HG03196 (cell line): ENCODE results near the gene MBNL2.
A peak's percentile ranks its signal among the peaks of the same experiment; 100 is the strongest.
"Not testable (repeated sequence)": the region's sequence is repeated elsewhere in the genome, so short reads cannot be mapped to it uniquely, and the experiment has no call there.

Experiments used
- ATAC-seq: cut with Tn5 transposase; IDR thresholded peaks from one replicate; pipeline ENCODE4 v1.9.1; 2021; ENCODE audit not compliant: unreplicated experiment

MBNL2 gene

GRCh38 chr13:97221989-97222700 lies at the start of gene MBNL2:
TSS of gene MBNL2 (plus strand) at chr13:97222333. CDS start at chr13:97276236, 53,903 bp downstream.
- peak; percentile 95 for ATAC-seq

- no peak for ATAC-seq
Measured at GRCh38 chr13:97174638-97175037, 47.5 kb upstream of the MBNL2 start.

- ATAC-seq, result no peak
Measured at GRCh38 chr13:97175041-97175440, 47.1 kb upstream of the MBNL2 start.

- no peak for ATAC-seq
Measured at GRCh38 chr13:97179501-97179900, 42.6 kb upstream of the MBNL2 start.

GRCh38 chr13:97182111-97182890 lies 39.8 kb upstream of the MBNL2 start:
- no peak for ATAC-seq

DNA sequence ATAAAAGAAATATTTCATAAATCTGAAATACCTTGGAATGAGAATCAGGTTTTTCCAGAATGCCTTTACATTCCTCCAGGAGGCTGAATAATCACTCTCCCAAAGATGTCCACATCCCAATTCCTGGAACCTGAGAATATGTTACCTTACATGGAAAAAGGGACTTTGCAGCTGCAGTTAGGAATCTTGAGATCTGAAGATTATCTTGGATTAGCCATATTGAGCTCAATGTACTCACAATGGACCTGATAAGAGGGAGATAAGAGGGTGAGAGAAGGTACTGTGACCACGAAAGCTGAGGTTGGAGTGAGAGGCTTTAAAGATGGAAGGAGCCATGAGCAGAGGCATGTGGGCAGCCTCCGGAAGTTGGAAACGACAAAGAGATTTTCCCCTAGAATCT lies 36.8 kb upstream of the MBNL2 start:
- no peak for ATAC-seq

GRCh38 chr13:97185751-97186150 lies 36.4 kb upstream of the MBNL2 start:
- no peak for ATAC-seq

- ATAC-seq, result no peak
Measured at GRCh38 chr13:97188207-97188606, 33.9 kb upstream of the MBNL2 start.

DNA sequence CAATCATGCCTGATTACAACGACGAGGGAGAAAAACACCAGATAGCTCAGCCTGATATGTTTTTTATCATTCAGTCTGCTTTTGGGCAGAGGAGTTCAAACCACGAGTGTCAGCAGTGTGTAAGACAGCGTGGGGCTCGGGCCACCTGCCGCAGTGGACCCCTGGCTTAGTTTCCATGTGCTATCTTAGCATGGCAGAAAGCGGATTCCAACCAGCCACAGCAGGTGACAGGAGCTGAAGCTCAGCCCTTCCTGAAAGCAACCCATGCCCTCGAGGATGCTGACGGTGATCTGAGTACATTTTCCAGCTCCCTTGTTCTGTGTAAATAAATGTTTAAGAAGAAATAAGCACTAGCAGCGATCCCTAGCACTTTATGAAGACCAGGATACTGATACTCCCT lies 32.2 kb upstream of the MBNL2 start:
- no peak for ATAC-seq

DNA sequence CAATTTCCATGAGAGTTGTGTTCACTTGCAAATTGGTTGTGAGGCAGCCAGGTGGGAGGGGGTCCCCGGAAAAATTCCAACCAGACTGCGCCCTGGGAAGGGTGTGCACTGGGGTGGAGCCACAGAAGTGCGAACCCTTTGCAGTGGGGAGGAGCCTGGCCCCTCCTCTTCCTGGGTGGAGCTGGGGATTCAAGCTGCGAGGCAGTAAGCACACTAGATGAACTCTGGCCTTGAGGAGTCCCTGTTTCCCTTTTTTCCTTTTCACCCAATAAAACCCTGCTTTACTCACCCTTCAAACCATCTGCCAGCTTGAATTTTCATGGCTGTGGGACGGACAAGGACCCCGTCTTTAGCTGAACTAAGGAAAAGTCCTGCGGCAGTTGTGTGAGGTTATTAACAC lies 31.0 kb upstream of the MBNL2 start:
- ATAC-seq, result no peak

GRCh38 chr13:97191615-97192014 lies 30.5 kb upstream of the MBNL2 start:
- no peak for ATAC-seq

GRCh38 chr13:97192166-97192565 lies 30.0 kb upstream of the MBNL2 start:
- no peak for ATAC-seq

GRCh38 chr13:97193577-97193976 lies 28.6 kb upstream of the MBNL2 start:
- no peak for ATAC-seq

DNA sequence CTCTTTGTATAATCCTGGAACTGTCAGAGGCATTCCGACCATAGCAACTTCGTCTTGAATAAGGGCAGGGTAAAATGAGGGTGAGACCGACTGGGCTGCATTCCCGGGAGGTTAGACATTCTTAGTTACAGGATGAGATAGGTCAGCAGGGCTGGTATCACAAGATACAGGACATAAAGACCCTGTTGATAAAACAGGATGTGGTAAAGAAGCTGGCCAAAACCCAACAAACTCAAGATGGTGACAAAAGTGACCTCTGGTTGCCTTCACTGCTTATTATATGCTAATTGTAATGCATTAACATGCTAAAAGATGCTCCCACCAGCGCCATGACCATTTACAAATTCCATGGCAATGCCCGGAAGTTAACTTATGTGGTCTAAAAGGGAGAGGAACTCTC lies 27.7 kb upstream of the MBNL2 start:
- ATAC-seq, result no peak

DNA sequence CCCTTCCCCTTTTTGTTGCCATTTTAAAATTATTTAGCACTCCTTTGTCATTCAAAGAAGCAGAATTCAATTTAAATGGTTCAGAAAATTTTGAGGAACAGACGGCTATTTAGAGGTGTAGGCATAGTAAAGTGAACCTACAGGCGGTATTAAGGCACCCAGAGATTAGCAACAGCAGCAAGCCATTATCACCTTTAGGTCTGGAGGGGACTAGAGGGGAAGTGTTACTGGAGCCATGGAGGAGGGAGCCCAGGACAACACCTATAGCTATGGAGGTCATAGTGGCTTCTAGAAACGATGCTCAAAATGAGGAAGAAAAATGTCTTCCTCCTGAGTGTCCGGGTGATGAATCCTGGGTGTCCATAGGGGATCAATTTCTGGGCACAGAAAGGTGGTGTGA lies 25.8 kb upstream of the MBNL2 start:
- no peak for ATAC-seq

DNA sequence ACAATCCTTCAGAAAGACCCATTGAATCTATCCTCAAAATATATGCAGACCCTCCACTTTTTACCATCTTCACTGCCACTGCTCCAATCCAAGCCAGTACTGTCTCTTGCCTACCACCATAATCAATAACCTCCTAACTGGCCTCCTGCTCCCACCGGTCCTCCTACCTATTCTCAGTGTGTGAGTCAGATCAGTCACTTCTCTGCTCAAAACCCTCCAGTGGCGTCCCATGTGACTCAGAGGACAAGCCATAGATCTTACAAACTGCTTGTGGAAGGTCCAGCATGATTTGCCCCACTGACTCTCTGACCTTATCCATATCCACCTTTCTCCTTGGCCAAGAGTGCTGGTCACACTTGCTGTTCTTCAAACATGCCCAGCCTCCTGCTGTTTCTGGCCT lies 23.4 kb upstream of the MBNL2 start:
- no peak for ATAC-seq

GRCh38 chr13:97199451-97199850 lies 22.7 kb upstream of the MBNL2 start:
- no peak for ATAC-seq

DNA sequence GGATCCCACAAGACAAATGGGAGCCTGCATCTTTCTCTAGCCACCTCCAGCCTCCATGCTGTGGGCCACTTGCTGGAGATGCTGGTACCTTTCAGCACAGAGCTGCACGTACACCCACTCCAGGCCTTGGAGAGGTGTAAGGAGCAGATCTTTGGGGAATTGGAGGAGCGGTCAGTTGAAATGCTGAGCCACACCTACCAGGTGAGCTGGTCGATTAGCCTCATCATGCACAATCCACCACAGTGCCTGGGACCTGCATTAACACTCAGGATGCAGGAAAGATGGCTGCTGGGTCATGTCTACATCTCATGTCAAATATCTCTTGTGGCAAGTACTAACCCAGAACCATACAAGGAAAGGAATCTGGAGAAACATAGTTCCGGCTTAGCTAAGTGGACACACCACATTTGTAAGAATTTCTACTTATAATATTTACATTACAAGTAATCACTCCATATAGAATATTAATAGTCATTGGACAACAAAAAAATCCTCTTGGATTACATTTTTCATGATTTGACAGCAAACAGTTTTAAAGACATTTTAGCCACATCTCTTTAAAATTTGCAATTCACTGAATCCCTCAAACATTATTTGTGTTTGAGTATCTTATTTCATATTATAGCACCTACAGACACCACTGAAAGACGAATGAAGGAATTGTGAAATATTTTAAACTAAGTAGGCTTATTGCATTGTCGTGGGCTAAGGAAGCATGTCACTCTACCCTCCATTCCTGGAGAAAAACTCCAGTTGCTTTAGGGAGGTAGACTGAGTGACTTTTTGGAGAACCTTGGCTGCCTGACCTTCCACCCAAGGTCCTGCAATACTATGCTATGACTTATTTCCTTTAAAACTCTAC lies 21.8 kb upstream of the MBNL2 start:
- no peak for ATAC-seq

- ATAC-seq, result no peak
Measured at GRCh38 chr13:97202761-97203160, 19.4 kb upstream of the MBNL2 start.

DNA sequence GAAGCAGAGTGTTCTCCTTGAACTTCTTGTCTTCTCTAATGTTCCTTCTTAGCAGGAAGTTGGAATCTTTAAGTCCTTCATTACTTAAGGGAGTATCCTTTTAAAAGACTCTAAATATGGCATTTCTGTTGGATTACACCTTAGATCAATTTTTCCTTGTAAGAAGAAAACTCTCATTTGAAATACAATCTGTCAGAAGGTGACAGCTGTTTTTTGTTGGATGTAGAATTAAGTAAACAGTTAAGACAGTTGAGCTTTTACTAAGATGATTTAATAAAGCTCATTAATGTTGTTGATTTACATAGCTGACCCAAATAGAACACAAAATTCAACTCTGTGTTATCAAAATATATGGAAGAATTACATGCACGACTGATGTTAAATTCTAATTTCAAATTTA lies 16.7 kb upstream of the MBNL2 start:
- ATAC-seq, result no peak

DNA sequence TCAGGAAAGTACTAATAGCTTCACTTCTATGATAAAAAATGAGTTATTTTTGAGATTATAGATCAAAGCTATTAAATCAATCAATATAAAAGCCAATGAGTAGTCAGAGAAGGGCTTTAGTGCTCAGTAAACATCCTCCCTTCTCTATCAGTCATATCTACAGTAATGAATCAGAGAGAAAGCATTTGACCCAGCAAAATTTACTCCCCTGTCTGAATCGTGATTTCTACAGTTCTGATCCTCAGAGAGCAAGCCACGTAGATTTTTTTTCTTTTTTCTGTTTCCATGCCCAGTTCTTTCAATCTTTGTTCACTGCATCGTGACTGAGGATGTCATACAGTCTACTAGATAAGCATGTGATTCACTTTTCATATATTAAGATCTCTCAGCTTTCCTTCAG lies 16.2 kb upstream of the MBNL2 start:
- no peak for ATAC-seq

DNA sequence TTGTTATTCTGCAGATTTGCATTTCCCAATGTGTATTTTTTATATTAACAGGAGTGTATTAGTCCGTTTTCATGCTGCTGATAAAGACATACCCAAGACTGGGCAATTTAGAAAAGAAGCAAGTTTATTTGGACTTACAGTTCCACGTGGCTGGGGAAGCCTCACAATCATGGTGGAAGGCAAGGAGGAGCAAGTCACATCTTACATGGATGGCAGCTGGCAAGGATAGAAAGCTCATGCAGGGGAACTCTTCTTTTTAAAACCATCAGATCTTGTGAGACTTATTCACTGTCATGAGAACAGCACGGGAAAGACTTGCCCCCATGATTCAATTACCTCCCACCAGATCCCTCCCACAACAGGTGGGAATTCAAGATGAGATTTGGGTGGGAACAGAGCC lies 14.9 kb upstream of the MBNL2 start:
- not testable (repeated sequence) for ATAC-seq
